ENCODE results near the gene MCM3. TPM values are rescaled to one million over a fixed set of nuclear protein-coding genes. Genes with fewer than 3 reads are reported as not detected.
A peak's percentile ranks its signal among the peaks of the same experiment; 100 is the strongest.

MCM3 gene
- total and polyA plus RNA-seq, 2 of the 4 experiments (the other 2 are of a cell fraction): 54.6 to 66.5 TPM

GRCh38 chr6:52255434-52255833 is 29.1 kb downstream of the MCM3 start:
- Histone ChIP-seq H2BK120ac (ENCODE audit: low read depth, low read length) (no peak overlapping the region), H3K4me1 (ENCODE audit: control insufficient read depth, insufficient read depth, low read length) (peaks cover 3% of the 10 kb centered on the region; the same call in 1 of the 2 replicates), H2AK5ac (ENCODE audit: low read depth, low read length) (no peak overlapping the region), H3K4ac (ENCODE audit: low read depth, low read length) (no peak overlapping the region), H4K20me1 (ENCODE audit: insufficient read depth, low read length) (no peaks in the 10 kb centered on the region), H3K9ac (ENCODE audit: low read depth, low read length) (no peak overlapping the region), H3K9me1 (ENCODE audit: insufficient read depth, low read length) (0 out of 2 replicates have a peak, but pooled peaks cover 1% of the 10 kb centered on the region), H2BK15ac (ENCODE audit: low read depth, low read length) (no peak overlapping the region), H3K56ac (ENCODE audit: extremely low read depth, insufficient read depth, low read length) (no peak overlapping the region), H3K79me1 (ENCODE audit: low read depth in 1 of 2, low read length in 2 of 2) (no peaks in the 10 kb centered on the region), H4K5ac (ENCODE audit: low read depth, low read length) (no peak overlapping the region), H3K23ac (ENCODE audit: low read depth, low read length) (no peak overlapping the region), H2AFZ (replicated peaks; ENCODE audit: low read length, poor library complexity) (no peak overlapping the region), H2BK20ac (ENCODE audit: low read depth, low read length) (no peak overlapping the region), H2AK9ac (replicated peaks; ENCODE audit: low read depth, low read length, poor library complexity) (no peak overlapping the region), H2BK5ac (ENCODE audit: low read depth, low read length, poor library complexity, severe bottlenecking) (no peak overlapping the region), H3K9me3 (ENCODE audit: control insufficient read depth, insufficient read depth, low read length) (no peaks in the 10 kb centered on the region; the same call in 1 of the 2 replicates), H3K18ac (ENCODE audit: low read depth, low read length) (no peak overlapping the region), H3K14ac (replicated peaks; ENCODE audit: low read depth, low read length) (no peak overlapping the region), H4K8ac (ENCODE audit: low read depth in 2 of 2, low read length in 2 of 2) (no peak overlapping the region), H3K4me3 (ENCODE audit: insufficient read depth, low read depth, low read length) (no peak overlapping the region), H3K27me3 (ENCODE audit: control insufficient read depth, insufficient read depth, low read length) (peaks cover 22% of the 10 kb centered on the region), H3K4me2 (ENCODE audit: low read depth, low read length) (no peak overlapping the region), H3K36me3 (ENCODE audit: control insufficient read depth, insufficient read depth, low read length) (no peaks in the 10 kb centered on the region), H4K91ac (ENCODE audit: insufficient read depth, low read depth, low read length) (no peak overlapping the region), H3K27ac (ENCODE audit: insufficient read depth, low read length) (no peak overlapping the region)
- DNase-seq (no peak), ATAC-seq (ENCODE audit: low read depth) (no peak)
- no peak for TF ChIP-seq RAD21 (IDR thresholded peaks at IDR 0.05; ENCODE audit: low read length)
- TF ChIP-seq MAFK (IDR thresholded peaks at IDR 0.05; ENCODE audit: low read depth, low read length): peak; percentile 37; the same call in 1 of the 2 replicates
- intact Hi-C loops (cut with micrococcal nuclease): no loop called here
- CTCF ChIA-PET: no interaction called here
- dilution Hi-C loops (cut with HindIII; ENCODE audit: low sequenced_read_pairs, unreplicated experiment): no loop called here
- POLR2A ChIA-PET (ENCODE audit: unreplicated experiment): no interaction called here
- no TSS peak for BruUV-seq (replicated peaks)
- WGBS, 2 experiments (ENCODE audit: extremely low coverage in 2 of 2, insufficient read length in 1 of 2): no CpG with 5 or more reads among the region's 2 CpGs
- in situ Hi-C loops (cut with MboI; ENCODE audit: low sequenced_read_pairs): no loop called here

Data from IMR-90 (cell line).